Neural cell (in vitro differentiated cells): ENCODE measurements around the gene TMEM125.

ENCODE experiments used
- CTCF ChIP-seq: fragments of 450-650 bp; IDR thresholded peaks from 2 replicates; pipeline ENCODE4 v1.5.1; 2014; ENCODE audit warnings: antibody characterized with exemption, mild to moderate bottlenecking, moderate library complexity; ENCODE audit not compliant: poor library complexity, severe bottlenecking
- EP300 ChIP-seq: fragments of 450-650 bp; conservative IDR thresholded peaks from 2 replicates; pipeline ENCODE4 v1.6.1; 2014; ENCODE audit warnings: antibody characterized with exemption, mild to moderate bottlenecking, moderate library complexity; ENCODE audit not compliant: poor library complexity, severe bottlenecking
- EZH2 ChIP-seq: fragments of 200-600, 300-800 bp; shearing (Covaris generic), sonication (generic); IDR thresholded peaks from 2 replicates; pipeline ENCODE4 v1.6.1; 2014; ENCODE audit warnings: antibody characterized with exemption, low read length, borderline replicate concordance, mild to moderate bottlenecking; ENCODE audit not compliant: insufficient read depth, poor library complexity, severe bottlenecking
- REST ChIP-seq: IDR thresholded peaks from 2 replicates; pipeline ENCODE4 v1.6.1; 2012; ENCODE audit warnings: borderline replicate concordance

GRCh38 chr1:43286115-43286514 lies 16.3 kb downstream of the TMEM125 start:
- TF ChIP-seq CTCF: no peak
- TF ChIP-seq REST: no peak
- TF ChIP-seq EP300: no peak
- no peak for TF ChIP-seq EZH2
